RPMI7951 (cell line): ENCODE results near the gene TMEM130. TPM values are rescaled to one million over a fixed set of nuclear protein-coding genes. Genes with fewer than 3 reads are reported as not detected.

Source experiments
- DNase-seq: peaks from one replicate; pipeline ENCODE4 v3.0.0-alpha.2; 2012; ENCODE audit warnings: low read depth
- total RNA-seq: library from RNA; depleted of rRNA; stranded (reverse); fragments of >200 nt; shearing (Covaris generic); gene quantifications from 2 replicates; pipeline ENCODE4 v1.2.3, GENCODE V29; 2014; rRNA removed

Gene TMEM130
- total RNA-seq, 1 experiment from 2014 or later, result 0.12 TPM

DNA sequence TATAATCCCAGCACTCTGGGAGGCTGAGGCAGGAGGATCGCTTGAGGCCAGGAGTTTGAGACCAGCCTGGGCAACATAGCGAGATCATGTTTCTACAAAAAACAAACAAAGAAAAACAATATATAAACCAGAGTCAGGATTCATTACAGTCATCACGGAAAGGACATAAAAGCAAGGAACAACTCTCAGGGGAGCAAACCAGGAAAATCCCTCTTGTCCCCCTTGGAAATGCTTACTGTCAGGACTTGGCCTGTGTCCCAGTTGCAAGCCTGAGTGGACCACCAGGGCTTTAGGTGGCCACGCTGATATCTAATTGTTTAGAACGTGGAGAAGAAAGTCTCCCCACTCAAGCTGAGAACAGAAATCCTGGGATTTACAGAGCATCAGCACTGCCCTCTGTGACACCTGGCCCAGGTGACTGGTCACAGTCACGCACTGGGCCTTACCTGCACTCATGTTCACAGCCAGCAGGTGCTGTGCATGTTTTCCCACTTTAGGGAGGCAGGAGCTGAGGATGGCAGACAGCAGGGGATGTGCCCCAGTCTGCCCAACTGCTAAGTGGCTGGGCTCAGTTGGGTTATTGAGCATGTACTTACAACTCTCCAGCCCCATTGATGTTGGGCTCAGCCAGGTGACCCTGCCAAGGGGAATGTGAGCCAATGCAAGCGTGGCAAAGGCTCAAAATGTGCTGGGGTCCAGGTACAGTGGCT is 60.9 kb downstream of the TMEM130 start:
- DNase-seq, result no peak

DNA sequence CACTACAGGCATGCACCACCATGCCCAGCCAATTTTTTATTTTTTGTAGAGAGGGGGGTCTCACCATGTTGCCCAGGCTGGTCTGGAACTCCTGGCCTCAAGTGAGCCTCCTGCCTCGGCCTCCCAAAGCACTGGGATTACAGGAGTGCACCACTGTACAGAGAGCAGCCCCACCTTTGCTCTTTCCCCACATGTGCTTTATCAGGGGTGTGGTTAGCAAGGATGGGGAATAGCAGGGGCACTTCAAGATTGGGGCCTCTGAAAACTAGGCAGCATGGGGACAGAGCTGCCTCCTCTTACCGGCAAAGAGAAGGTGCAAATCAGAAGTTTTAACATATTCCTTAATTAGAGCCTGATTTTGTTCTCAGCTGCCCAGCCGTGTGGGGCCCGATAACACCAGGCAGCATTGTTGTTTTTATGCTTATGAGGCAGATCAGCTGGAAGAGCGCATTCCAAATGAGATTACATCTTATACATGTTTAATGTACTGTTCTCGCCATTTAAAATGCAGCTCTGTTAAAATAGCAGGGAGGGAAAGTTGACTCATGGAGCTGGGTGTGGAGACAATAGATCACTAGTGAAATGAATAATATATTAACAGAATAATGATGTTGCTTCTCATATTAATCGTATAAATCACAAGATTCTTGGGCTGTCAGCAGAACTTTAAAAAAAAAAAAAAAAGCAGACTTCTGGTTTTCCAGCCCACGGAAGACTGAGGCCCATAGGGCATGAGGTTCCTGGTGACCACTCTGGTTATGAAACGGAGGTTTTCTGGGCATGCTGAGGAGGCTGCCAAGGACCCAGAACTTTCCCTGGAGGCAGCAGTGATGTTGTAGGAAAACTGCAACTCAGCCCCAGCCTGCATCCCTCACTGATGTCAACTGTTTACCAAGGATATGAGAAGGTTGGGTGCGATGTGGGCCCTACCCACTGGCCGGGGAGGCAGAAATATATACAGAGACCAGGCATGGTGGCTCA is 62.5 kb downstream of the TMEM130 start:
- DNase-seq, result no peak

DNA sequence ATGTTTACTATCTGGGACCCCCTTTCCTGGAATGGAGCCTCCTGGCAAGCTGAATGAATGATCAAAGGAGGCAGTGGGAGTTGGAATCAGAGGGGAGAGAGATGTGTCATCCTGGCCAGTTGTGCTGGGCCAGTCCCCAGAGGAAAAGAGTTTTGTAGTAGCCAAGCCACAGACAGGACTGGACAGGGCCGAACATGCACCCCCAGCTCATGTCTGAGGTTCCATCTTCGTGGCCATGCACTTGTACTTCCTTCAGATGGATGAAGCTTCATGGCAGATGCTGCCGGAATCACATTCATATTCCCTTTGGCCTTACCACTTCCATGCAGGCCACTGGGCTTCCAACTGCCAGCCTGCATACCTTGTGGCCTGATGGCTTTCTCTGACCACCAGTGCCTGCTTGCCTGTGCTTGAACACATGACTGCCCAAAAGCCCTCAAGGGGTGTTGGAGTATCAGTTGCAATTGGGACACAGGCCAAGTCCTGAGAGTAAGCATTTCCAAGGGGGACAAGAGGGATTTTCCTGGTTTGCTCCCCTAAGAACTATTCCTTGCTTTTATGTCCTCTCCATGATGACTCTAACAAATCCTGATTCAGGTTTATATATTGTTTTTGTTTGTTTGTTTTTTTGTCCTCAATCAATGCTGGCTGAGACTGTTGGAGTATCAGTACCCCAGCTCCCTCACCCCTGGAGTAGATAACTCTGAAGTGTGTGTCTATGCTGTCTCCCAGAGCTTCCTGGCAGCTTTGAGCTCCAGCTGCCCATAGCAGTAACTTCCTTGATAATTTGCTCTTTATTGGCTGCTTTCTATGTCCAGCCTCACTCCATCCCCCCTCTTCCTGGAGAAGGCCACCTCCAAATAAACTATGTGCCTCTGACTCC is 63.6 kb downstream of the TMEM130 start:
- peak; percentile 34 for DNase-seq

DNA sequence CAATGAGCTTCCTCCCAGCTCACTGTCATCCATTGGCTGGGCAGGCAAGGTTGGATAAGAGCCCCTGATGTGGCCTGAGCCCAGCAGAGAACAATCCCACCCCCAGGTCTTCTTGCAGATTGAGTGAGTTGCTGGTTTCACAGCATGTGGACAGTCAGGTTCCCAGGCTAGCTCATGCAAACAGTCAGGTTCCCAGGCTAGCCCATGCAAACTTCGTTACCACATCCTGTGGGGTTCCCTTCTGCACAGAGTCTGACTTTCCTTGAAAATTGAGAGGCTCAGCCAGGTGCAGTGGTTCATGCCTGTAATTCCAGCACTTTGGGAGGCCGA is 67.1 kb downstream of the TMEM130 start:
- DNase-seq, result no peak

DNA sequence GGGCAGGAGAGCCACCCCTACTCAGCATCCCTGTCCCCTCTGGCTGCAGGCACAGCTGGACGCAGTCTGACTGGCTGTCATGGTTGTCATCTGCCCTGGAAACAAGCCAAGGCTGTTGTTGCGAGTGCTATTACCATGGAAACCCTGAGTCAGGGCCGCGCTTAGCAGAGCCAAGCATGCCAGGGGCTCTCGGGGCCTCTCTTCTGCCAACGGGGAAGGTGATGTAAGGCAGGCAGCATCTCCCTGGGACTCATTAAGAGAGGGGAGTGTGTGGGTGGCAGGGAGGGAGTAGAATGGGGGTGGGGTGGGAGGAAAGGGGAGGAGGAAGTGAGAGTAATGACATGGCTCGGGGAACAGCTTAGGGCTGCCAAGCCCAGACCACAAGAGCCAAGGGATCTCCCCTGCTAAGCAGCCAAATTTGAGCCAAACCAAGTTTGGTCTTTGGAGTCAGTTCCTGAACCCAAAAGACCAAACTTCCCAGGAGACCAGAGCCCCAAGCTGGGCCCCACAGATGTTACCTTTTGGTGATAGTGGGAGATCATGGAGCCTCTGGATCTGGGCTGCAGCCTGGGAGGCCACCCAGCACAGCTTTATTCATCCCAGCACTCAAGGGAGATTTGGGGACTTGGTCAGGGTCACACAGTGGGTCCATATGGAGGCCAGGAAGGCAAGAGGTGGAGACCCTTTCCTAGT is 67.6 kb downstream of the TMEM130 start:
- peak; percentile 82 for DNase-seq

DNA sequence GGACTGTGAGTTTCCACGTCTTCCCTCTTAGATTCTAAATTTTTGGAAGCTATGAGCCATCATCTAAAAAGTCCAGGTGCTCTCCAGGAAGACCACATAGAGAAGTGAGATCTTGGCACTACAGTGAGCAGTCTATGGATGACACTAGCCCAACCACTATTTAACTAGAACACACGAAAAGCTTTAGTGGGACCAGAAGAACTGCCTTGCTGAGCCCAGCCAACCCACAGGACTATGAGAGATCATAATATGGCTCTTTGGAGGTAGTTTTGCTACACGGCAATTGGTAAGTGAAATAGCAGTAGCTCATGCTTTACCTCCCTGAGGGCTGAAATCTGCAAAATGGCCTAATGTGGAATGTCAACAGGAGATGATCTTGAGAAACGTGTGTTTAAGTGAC is 68.8 kb downstream of the TMEM130 start:
- DNase-seq, result no peak

DNA sequence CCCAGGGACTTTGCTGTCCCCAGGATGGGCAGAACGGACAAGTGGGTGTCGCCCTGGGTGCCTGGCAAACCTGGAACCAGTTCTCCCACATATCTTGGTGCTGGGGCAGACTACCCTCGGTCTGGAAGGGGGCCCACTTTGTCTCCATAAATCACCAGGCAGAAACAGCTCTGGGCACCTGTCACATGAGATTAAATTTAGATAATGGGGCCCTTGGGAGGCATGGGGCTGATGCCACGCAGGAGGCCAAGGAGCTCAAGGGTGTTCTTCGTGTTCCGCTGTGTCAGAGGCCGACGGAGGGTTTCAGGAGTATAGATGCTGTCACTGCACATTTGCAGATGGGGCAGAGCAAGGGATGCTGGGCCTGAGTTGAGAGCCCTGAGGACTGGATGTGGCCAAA is 72.7 kb downstream of the TMEM130 start:
- no peak for DNase-seq

Other genes starting within 250 kb of the TMEM130 start
- 9.5 and 10.1 TPM in 2 replicates for gene TRRAP, start 8.5 kb upstream of the TMEM130 start, total RNA-seq